Endodermal cell (in vitro differentiated cells): ENCODE measurements around the gene SLC22A14. TPM values are rescaled to one million over a fixed set of nuclear protein-coding genes. Genes with fewer than 3 reads are reported as not detected.

Experiments
- DNase-seq: peaks from one replicate; pipeline ENCODE4 v3.0.0-alpha.2; 2017
- H3K27ac ChIP-seq: 2 replicates; pipeline ENCODE4 v1.5.1; 2013; ENCODE audit warnings: mild to moderate bottlenecking, low read depth, low read length, moderate library complexity
- H3K27me3 ChIP-seq: 2 replicates; pipeline ENCODE4 v1.6.1; 2013; ENCODE audit warnings: mild to moderate bottlenecking, low read length, moderate library complexity; ENCODE audit not compliant: insufficient read depth, control insufficient read depth, poor library complexity, severe bottlenecking
- H3K36me3 ChIP-seq: 2 replicates; pipeline ENCODE4 v1.7.0; 2013; ENCODE audit warnings: mild to moderate bottlenecking, low read length, moderate library complexity; ENCODE audit not compliant: control insufficient read depth, insufficient read depth
- H3K4me1 ChIP-seq: one replicate; pipeline ENCODE4 v1.7.0; 2013; ENCODE audit warnings: low read length; ENCODE audit not compliant: control insufficient read depth, insufficient read depth
- H3K4me3 ChIP-seq: 2 replicates; pipeline ENCODE4 v1.5.1; 2013; ENCODE audit warnings: mild to moderate bottlenecking, low read length, moderate library complexity
- H3K9ac ChIP-seq: 2 replicates; pipeline ENCODE4 v1.6.1; 2013; ENCODE audit warnings: mild to moderate bottlenecking, low read length, moderate library complexity; ENCODE audit not compliant: poor library complexity, severe bottlenecking; ENCODE audit errors: extremely low read depth
- H3K9me3 ChIP-seq: 2 replicates; pipeline ENCODE4 v1.6.1; 2013; ENCODE audit warnings: mild to moderate bottlenecking, low read length, moderate library complexity; ENCODE audit not compliant: control insufficient read depth
- H3K27ac Mint-ChIP-seq: 2 replicates; pipeline ENCODE4 v1.8.0; 2020; ENCODE audit warnings: mixed read lengths
- H3K27me3 Mint-ChIP-seq: 2 replicates; pipeline ENCODE4 v1.8.0; 2021; ENCODE audit warnings: mild to moderate bottlenecking, mixed read lengths; ENCODE audit not compliant: insufficient read depth
- H3K36me3 Mint-ChIP-seq: 2 replicates; pipeline ENCODE4 v1.8.0; 2020; ENCODE audit warnings: low read depth, mixed read lengths
- H3K4me1 Mint-ChIP-seq: 2 replicates; pipeline ENCODE4 v1.8.0; 2020; ENCODE audit warnings: mixed read lengths
- H3K4me3 Mint-ChIP-seq: 2 replicates; pipeline ENCODE4 v1.8.0; 2020; ENCODE audit warnings: mild to moderate bottlenecking, moderate library complexity, mixed read lengths
- H3K9me3 Mint-ChIP-seq: 2 replicates; pipeline ENCODE4 v1.8.0; 2020; ENCODE audit warnings: mild to moderate bottlenecking, mixed read lengths
- WGBS, 2 experiments: methylation state at CpG; one replicate each; pipeline versions ENCODE4 v1.1.5 to v1.1.7; 2013; ENCODE audit warnings: missing lambda C conversion rate in 2 of 2, mixed read lengths in 1 of 2; ENCODE audit not compliant: insufficient coverage in 1 of 2, insufficient read length in 1 of 2; 5-methylcytosine and 5-hydroxymethylcytosine counted together
- total RNA-seq, 2 donors: library from RNA; stranded (reverse); fragmentation: NEBNext Ultra II Directional in 1 of 2; extraction: Animal tissue kit (Norgen Biotek cat#: 25700) in 1 of 2; gene quantifications; 2 replicates in 1 of 2; 3 replicates in 1 of 2; pipeline ENCODE4 v1.2.1, GENCODE V29; 2021
- TF ChIP-seq, protein P1 (sequence below): fragments of 200-600 bp; sonication (generic); conservative IDR thresholded peaks from 2 replicates; pipeline ENCODE4 v1.5.0; 2021; ENCODE audit warnings: antibody characterized with exemption, mild to moderate bottlenecking

Gene SLC22A14
- total RNA-seq, 2 donors from 2014 or later: 0.20 TPM; not detected in 1

DNA sequence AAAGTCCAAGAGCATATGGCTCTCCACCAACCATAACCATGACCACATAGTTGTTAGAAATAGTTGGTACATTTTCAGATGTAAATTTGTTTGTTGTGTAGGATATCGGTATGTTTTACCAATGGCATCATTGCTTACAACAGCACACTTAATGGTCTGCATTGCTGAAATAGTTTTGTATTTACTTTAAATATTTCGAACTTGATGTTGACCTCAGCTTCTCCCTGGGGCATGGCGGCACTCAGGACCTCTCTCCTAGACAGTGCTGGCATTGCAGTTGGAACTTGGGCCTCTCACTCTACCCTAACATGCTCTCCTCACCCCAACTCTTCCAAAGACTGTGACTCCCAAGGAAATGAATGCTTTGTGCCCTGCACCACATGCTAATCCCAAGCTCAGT lies 11.5 kb upstream of the SLC22A14 start:
- Histone ChIP-seq H3K9ac (no peak overlapping the region), H3K36me3 (no peaks in the 10 kb centered on the region), H3K4me1 (no peaks in the 10 kb centered on the region), H3K9me3 (no peaks in the 10 kb centered on the region), H3K27ac (no peak overlapping the region), H3K27me3 (no peaks in the 10 kb centered on the region), H3K4me3 (no peak overlapping the region)
- H3K27ac Mint-ChIP-seq: no peak overlapping the region
- H3K4me3 Mint-ChIP-seq: no peak overlapping the region
- H3K4me1 Mint-ChIP-seq: peaks cover 7% of the 10 kb centered on the region
- no peaks in the 10 kb centered on the region for H3K9me3 Mint-ChIP-seq
- H3K36me3 Mint-ChIP-seq: no peaks in the 10 kb centered on the region
- DNase-seq: no peak
- WGBS, 2 experiments: 88 to 96% methylated on average over 3 of the region's 3 CpGs
- H3K27me3 Mint-ChIP-seq: peaks cover 3% of the 10 kb centered on the region
- TF ChIP-seq, protein P1, sequence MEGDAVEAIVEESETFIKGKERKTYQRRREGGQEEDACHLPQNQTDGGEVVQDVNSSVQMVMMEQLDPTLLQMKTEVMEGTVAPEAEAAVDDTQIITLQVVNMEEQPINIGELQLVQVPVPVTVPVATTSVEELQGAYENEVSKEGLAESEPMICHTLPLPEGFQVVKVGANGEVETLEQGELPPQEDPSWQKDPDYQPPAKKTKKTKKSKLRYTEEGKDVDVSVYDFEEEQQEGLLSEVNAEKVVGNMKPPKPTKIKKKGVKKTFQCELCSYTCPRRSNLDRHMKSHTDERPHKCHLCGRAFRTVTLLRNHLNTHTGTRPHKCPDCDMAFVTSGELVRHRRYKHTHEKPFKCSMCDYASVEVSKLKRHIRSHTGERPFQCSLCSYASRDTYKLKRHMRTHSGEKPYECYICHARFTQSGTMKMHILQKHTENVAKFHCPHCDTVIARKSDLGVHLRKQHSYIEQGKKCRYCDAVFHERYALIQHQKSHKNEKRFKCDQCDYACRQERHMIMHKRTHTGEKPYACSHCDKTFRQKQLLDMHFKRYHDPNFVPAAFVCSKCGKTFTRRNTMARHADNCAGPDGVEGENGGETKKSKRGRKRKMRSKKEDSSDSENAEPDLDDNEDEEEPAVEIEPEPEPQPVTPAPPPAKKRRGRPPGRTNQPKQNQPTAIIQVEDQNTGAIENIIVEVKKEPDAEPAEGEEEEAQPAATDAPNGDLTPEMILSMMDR: no peak

DNA sequence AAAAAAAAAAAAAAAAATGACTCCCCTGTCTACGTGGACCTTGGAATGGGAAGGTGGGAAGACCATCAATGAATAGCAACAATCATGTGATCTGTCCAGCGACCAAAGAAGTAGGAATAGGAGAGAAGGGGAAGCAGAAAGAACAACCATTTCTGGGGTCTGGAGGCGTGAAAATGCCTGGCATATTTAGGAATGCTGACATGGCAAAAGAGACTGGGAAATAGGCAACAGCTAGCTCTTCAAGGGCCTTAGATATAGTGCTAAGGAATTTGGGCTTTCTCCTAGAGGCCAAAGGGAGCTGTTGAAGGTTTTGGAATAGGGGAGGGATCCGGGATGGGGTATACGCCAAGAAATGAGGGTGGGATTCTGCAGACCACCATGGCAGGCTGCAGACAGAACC lies 10.5 kb upstream of the SLC22A14 start:
- Mint-ChIP-seq H3K27ac (no peak overlapping the region), H3K36me3 (no peaks in the 10 kb centered on the region), H3K9me3 (no peaks in the 10 kb centered on the region), H3K27me3 (no peaks in the 10 kb centered on the region), H3K4me1 (peaks cover 7% of the 10 kb centered on the region), H3K4me3 (no peak overlapping the region)
- H3K27me3 ChIP-seq: no peaks in the 10 kb centered on the region
- H3K4me1 ChIP-seq: no peaks in the 10 kb centered on the region
- no peak overlapping the region for H3K27ac ChIP-seq
- TF ChIP-seq, protein P1: no peak
- no peak overlapping the region for H3K4me3 ChIP-seq
- no peaks in the 10 kb centered on the region for H3K9me3 ChIP-seq
- no peaks in the 10 kb centered on the region for H3K36me3 ChIP-seq
- no peak for DNase-seq
- WGBS, 2 experiments: 78 to 93% methylated on average over 4 to 5 of the region's 5 CpGs
- H3K9ac ChIP-seq: no peak overlapping the region

DNA sequence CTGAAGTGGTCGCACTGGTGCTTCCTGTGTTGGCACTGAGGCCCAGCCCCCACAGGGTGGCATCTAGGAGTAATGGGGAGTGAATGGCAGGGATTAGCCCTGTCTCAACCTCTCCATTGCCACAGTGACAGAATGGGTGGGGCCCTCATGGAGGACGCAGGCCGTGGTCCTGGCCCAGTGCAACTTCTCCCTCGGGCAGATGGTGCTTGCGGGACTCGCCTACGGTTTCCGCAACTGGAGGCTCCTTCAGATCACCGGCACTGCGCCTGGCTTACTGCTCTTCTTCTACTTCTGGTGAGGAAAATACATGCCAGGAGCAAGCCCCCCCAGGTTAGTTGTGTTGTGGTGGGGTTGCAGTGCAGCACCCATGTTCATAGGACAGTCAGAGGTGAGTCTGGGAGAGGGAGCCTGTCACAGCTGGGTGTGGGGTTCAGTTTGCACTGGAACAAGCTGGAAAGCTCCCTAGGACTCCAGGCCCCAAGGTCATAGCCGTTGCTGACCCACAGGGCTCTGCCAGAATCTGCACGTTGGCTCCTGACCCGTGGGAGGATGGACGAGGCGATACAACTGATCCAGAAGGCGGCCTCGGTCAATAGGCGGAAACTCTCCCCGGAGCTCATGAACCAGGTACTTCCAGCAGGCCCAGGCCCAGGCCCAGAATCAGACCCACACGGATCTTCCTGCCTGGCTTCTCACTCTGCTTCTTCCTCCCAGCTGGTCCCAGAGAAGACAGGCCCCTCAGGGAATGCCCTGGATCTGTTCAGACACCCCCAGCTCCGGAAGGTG lies 7.0 kb upstream of the SLC22A14 start:
- Mint-ChIP-seq H3K4me3 (no peak overlapping the region), H3K4me1 (no peaks in the 10 kb centered on the region), H3K9me3 (no peaks in the 10 kb centered on the region), H3K27ac (no peak overlapping the region), H3K27me3 (no peaks in the 10 kb centered on the region), H3K36me3 (no peaks in the 10 kb centered on the region)
- Histone ChIP-seq H3K4me1 (no peaks in the 10 kb centered on the region), H3K36me3 (no peaks in the 10 kb centered on the region), H3K27ac (no peak overlapping the region), H3K27me3 (no peaks in the 10 kb centered on the region), H3K4me3 (no peak overlapping the region), H3K9ac (no peak overlapping the region), H3K9me3 (no peaks in the 10 kb centered on the region)
- 95% methylated on average over 17 to 21 of the region's 21 CpGs for WGBS, 2 experiments
- no peak for DNase-seq
- TF ChIP-seq, protein P1: no peak
